GM23338 (cell line): ENCODE data around the gene ASGR1. TPM values are rescaled to one million over a fixed set of nuclear protein-coding genes. Genes with fewer than 3 reads are reported as not detected.
A peak's percentile ranks its signal among the peaks of the same experiment; 100 is the strongest.

ENCODE experiments used
- ATAC-seq: fragments of 200-7000 bp; cut with Tn5 transposase; 3 replicates; pipeline ENCODE4 v1.9.1; 2020
- DNase-seq: peaks from one replicate; pipeline ENCODE4 v3.0.0-alpha.2; 2015; ENCODE audit warnings: low spot score
- H2AFZ ChIP-seq: fragments of 200-600 bp; sonication (generic); 2 replicates; pipeline ENCODE4 v1.8.0; 2016; ENCODE audit warnings: antibody characterized with exemption, mild to moderate bottlenecking, moderate library complexity
- H3F3A ChIP-seq: fragments of 200-600 bp; sonication (generic); replicated peaks from 2 replicates; pipeline ENCODE4 v1.8.0; 2017; ENCODE audit warnings: antibody characterized with exemption, mixed run types, low read depth
- H3K27ac ChIP-seq: fragments of 200-600 bp; sonication (generic); 2 replicates; pipeline ENCODE4 v1.6.1; 2016; ENCODE audit warnings: low read depth
- H3K27me3 ChIP-seq: fragments of 200-600 bp; sonication (generic); 2 replicates; pipeline ENCODE4 v1.8.0; 2016; ENCODE audit warnings: mild to moderate bottlenecking, mixed run types, moderate library complexity; ENCODE audit not compliant: insufficient read depth
- H3K36me3 ChIP-seq: fragments of 200-600 bp; sonication (generic); 2 replicates; pipeline ENCODE4 v1.8.0; 2016; ENCODE audit warnings: mild to moderate bottlenecking; ENCODE audit not compliant: insufficient read depth
- H3K4me1 ChIP-seq: fragments of 200-600 bp; sonication (generic); 2 replicates; pipeline ENCODE4 v1.8.0; 2016; ENCODE audit warnings: mild to moderate bottlenecking, moderate library complexity; ENCODE audit not compliant: insufficient read depth
- H3K4me2 ChIP-seq: fragments of 200-600 bp; sonication (generic); 2 replicates; pipeline ENCODE4 v1.7.1; 2017; ENCODE audit warnings: mixed run types
- H3K4me3 ChIP-seq: fragments of 200-600 bp; sonication (generic); 2 replicates; pipeline ENCODE4 v1.6.1; 2016; ENCODE audit warnings: mixed run types
- H3K79me2 ChIP-seq: fragments of 200-600 bp; sonication (generic); replicated peaks from 2 replicates; pipeline ENCODE4 v1.8.0; 2017; ENCODE audit warnings: mild to moderate bottlenecking; ENCODE audit not compliant: insufficient read depth
- H3K9me2 ChIP-seq: fragments of 200-600 bp; sonication (generic); 2 replicates; pipeline ENCODE4 v1.8.0; 2017; ENCODE audit not compliant: insufficient read depth
- H4K20me1 ChIP-seq: fragments of 200-600 bp; sonication (generic); replicated peaks from 2 replicates; pipeline ENCODE4 v1.8.0; 2017; ENCODE audit warnings: mild to moderate bottlenecking; ENCODE audit not compliant: insufficient read depth
- H3K27ac Mint-ChIP-seq: 2 replicates; pipeline ENCODE4 v1.8.0; 2020; ENCODE audit warnings: inconsistent platforms, mild to moderate bottlenecking, moderate library complexity, mixed read lengths
- H3K27me3 Mint-ChIP-seq: 3 replicates; pipeline ENCODE4 v1.8.0; 2022; ENCODE audit warnings: low read depth, mild to moderate bottlenecking, moderate library complexity, mixed read lengths, inconsistent platforms; ENCODE audit not compliant: insufficient read depth, poor library complexity
- H3K36me3 Mint-ChIP-seq: 3 replicates; pipeline ENCODE4 v1.8.0; 2021; ENCODE audit warnings: low read depth, mild to moderate bottlenecking, inconsistent platforms, moderate library complexity, mixed read lengths
- H3K4me1 Mint-ChIP-seq: 3 replicates; pipeline ENCODE4 v1.8.0; 2020; ENCODE audit warnings: mild to moderate bottlenecking, inconsistent platforms, mixed read lengths
- H3K4me3 Mint-ChIP-seq: 3 replicates; pipeline ENCODE4 v1.8.0; 2021; ENCODE audit warnings: moderate library complexity, mild to moderate bottlenecking, inconsistent platforms, mixed read lengths
- H3K9me3 Mint-ChIP-seq: 3 replicates; pipeline ENCODE4 v1.8.0; 2020; ENCODE audit warnings: moderate library complexity, mild to moderate bottlenecking, inconsistent platforms, mixed read lengths
- ETS1 ChIP-seq: IDR thresholded peaks from 2 replicates; pipeline ENCODE4 v1.6.1; 2016; ENCODE audit warnings: antibody characterized with exemption
- EZH2 ChIP-seq: fragments of 200-600 bp; sonication (generic); IDR thresholded peaks from one replicate; pipeline ENCODE4 v1.8.0; 2017; ENCODE audit warnings: antibody characterized with exemption, mild to moderate bottlenecking, low read depth; ENCODE audit not compliant: unreplicated experiment
- EZH2phosphoT487 ChIP-seq: fragments of 200-600 bp; sonication (generic); IDR thresholded peaks from one replicate; pipeline ENCODE4 v1.8.1; 2018; ENCODE audit warnings: antibody characterized with exemption; ENCODE audit not compliant: unreplicated experiment
- JUNB ChIP-seq: IDR thresholded peaks from one replicate; pipeline ENCODE4 v1.6.1; 2016; ENCODE audit warnings: antibody characterized with exemption; ENCODE audit not compliant: unreplicated experiment
- NANOG ChIP-seq: IDR thresholded peaks from 2 replicates; pipeline ENCODE4 v1.6.1; 2016; ENCODE audit warnings: antibody characterized with exemption, borderline replicate concordance
- POLR2AphosphoS5 ChIP-seq: IDR thresholded peaks from 2 replicates; pipeline ENCODE4 v1.6.1; 2016; ENCODE audit warnings: antibody characterized with exemption, low read depth
- STAT1 ChIP-seq: IDR thresholded peaks from one replicate; pipeline ENCODE4 v1.6.1; 2016; ENCODE audit warnings: antibody characterized with exemption; ENCODE audit not compliant: unreplicated experiment
- ZNF331 ChIP-seq: fragments of 250-450 bp; sonication (Bioruptor Pico); IDR thresholded peaks from 2 replicates; pipeline ENCODE4 v1.5.0; 2020; ENCODE audit warnings: low read depth, mild to moderate bottlenecking, moderate library complexity
- polyA plus RNA-seq: library from polyadenylated mRNA; unstranded; fragments of >200 nt; fragmentation: Nextera tagmentation; extraction: Ambion mirVana; gene quantifications from 2 replicates; pipeline ENCODE4 v1.2.1, GENCODE V29; 2016
- total RNA-seq: library from RNA; depleted of rRNA; stranded (reverse); fragments of >200 nt; shearing (Covaris generic); gene quantifications from 2 replicates; pipeline ENCODE4 v1.2.3, GENCODE V29; 2014
- TF ChIP-seq, protein P1 (sequence below): fragments of 250-450 bp; sonication (Bioruptor Pico); IDR thresholded peaks from 2 replicates; pipeline ENCODE4 v1.5.0; 2020; ENCODE audit warnings: mild to moderate bottlenecking, moderate library complexity
- TF ChIP-seq, protein P2 (sequence below), 2 experiments: fragments of 200-600 bp in 1 of 2; sonication (generic) in 1 of 2; conservative IDR thresholded peaks; 2 replicates each; pipeline versions ENCODE4 v1.5.1 to v1.6.1; 2016 to 2017; ENCODE audit warnings: antibody characterized with exemption in 2 of 2, low read depth in 2 of 2, mild to moderate bottlenecking in 2 of 2, moderate library complexity in 1 of 2
- TF ChIP-seq, protein P3 (sequence below): IDR thresholded peaks from one replicate; pipeline ENCODE4 v1.6.1; 2018; ENCODE audit warnings: antibody characterized with exemption; ENCODE audit not compliant: unreplicated experiment

ASGR1 gene
- total and polyA plus RNA-seq, 2 experiments from 2014 or later: 8.3 to 9.0 TPM

DNA sequence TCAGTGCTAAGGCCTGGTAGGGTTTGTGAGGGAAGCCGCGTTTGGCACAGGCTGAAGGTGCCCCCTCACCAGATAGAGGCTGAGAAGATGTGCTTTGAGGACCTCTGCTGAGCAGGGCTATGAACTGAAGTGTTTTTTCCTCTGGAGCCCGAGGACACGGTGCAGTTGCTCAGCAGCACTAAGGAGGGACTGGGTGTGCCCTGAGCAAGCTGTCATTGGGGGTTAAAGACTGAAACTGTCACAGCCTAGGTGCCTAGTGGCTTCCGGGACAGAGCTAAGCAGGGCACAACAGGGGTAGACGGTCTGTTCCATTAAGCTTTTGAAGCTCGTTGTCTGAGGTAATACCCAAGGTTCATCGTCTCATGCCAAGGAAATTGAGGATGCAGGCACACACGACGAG lies 39.8 kb downstream of the ASGR1 start:
- peaks cover 9% of the 10 kb centered on the region; the same call in 1 of the 2 replicates for H3F3A ChIP-seq
- no peak overlapping the region for H3K4me3 Mint-ChIP-seq
- H3K4me2 ChIP-seq: peak overlapping the region; percentile 32; the same call in 1 of the 2 replicates
- no peak overlapping the region for H3K4me3 ChIP-seq
- no peaks in the 10 kb centered on the region for H3K79me2 ChIP-seq
- no peak for DNase-seq
- peaks cover 42% of the 10 kb centered on the region for H3K4me1 ChIP-seq
- TF ChIP-seq, protein P1, sequence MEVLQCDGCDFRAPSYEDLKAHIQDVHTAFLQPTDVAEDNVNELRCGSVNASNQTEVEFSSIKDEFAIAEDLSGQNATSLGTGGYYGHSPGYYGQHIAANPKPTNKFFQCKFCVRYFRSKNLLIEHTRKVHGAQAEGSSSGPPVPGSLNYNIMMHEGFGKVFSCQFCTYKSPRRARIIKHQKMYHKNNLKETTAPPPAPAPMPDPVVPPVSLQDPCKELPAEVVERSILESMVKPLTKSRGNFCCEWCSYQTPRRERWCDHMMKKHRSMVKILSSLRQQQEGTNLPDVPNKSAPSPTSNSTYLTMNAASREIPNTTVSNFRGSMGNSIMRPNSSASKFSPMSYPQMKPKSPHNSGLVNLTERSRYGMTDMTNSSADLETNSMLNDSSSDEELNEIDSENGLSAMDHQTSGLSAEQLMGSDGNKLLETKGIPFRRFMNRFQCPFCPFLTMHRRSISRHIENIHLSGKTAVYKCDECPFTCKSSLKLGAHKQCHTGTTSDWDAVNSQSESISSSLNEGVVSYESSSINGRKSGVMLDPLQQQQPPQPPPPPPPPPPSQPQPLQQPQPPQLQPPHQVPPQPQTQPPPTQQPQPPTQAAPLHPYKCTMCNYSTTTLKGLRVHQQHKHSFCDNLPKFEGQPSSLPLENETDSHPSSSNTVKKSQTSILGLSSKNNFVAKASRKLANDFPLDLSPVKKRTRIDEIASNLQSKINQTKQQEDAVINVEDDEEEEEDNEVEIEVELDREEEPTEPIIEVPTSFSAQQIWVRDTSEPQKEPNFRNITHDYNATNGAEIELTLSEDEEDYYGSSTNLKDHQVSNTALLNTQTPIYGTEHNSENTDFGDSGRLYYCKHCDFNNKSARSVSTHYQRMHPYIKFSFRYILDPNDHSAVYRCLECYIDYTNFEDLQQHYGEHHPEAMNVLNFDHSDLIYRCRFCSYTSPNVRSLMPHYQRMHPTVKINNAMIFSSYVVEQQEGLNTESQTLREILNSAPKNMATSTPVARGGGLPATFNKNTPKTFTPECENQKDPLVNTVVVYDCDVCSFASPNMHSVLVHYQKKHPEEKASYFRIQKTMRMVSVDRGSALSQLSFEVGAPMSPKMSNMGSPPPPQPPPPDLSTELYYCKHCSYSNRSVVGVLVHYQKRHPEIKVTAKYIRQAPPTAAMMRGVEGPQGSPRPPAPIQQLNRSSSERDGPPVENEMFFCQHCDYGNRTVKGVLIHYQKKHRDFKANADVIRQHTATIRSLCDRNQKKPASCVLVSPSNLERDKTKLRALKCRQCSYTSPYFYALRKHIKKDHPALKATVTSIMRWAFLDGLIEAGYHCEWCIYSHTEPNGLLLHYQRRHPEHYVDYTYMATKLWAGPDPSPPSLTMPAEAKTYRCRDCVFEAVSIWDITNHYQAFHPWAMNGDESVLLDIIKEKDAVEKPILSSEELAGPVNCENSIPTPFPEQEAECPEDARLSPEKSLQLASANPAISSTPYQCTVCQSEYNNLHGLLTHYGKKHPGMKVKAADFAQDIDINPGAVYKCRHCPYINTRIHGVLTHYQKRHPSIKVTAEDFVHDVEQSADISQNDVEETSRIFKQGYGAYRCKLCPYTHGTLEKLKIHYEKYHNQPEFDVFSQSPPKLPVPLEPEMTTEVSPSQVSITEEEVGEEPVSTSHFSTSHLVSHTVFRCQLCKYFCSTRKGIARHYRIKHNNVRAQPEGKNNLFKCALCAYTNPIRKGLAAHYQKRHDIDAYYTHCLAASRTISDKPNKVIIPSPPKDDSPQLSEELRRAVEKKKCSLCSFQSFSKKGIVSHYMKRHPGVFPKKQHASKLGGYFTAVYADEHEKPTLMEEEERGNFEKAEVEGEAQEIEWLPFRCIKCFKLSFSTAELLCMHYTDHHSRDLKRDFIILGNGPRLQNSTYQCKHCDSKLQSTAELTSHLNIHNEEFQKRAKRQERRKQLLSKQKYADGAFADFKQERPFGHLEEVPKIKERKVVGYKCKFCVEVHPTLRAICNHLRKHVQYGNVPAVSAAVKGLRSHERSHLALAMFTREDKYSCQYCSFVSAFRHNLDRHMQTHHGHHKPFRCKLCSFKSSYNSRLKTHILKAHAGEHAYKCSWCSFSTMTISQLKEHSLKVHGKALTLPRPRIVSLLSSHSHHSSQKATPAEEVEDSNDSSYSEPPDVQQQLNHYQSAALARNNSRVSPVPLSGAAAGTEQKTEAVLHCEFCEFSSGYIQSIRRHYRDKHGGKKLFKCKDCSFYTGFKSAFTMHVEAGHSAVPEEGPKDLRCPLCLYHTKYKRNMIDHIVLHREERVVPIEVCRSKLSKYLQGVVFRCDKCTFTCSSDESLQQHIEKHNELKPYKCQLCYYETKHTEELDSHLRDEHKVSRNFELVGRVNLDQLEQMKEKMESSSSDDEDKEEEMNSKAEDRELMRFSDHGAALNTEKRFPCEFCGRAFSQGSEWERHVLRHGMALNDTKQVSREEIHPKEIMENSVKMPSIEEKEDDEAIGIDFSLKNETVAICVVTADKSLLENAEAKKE (CRISPR knock-in tag): no peak
- TF ChIP-seq, protein P2, sequence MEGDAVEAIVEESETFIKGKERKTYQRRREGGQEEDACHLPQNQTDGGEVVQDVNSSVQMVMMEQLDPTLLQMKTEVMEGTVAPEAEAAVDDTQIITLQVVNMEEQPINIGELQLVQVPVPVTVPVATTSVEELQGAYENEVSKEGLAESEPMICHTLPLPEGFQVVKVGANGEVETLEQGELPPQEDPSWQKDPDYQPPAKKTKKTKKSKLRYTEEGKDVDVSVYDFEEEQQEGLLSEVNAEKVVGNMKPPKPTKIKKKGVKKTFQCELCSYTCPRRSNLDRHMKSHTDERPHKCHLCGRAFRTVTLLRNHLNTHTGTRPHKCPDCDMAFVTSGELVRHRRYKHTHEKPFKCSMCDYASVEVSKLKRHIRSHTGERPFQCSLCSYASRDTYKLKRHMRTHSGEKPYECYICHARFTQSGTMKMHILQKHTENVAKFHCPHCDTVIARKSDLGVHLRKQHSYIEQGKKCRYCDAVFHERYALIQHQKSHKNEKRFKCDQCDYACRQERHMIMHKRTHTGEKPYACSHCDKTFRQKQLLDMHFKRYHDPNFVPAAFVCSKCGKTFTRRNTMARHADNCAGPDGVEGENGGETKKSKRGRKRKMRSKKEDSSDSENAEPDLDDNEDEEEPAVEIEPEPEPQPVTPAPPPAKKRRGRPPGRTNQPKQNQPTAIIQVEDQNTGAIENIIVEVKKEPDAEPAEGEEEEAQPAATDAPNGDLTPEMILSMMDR (conservative IDR thresholded peaks at IDR 0.05; ENCODE audit: low read depth in 2 of 2): no peak
- TF ChIP-seq EZH2 (no peak), STAT1 (no peak), ZNF331 (CRISPR knock-in tag) (no peak), ETS1 (no peak), POLR2AphosphoS5 (no peak), JUNB (no peak), NANOG (no peak), EZH2phosphoT487 (no peak)
- TF ChIP-seq, protein P3, sequence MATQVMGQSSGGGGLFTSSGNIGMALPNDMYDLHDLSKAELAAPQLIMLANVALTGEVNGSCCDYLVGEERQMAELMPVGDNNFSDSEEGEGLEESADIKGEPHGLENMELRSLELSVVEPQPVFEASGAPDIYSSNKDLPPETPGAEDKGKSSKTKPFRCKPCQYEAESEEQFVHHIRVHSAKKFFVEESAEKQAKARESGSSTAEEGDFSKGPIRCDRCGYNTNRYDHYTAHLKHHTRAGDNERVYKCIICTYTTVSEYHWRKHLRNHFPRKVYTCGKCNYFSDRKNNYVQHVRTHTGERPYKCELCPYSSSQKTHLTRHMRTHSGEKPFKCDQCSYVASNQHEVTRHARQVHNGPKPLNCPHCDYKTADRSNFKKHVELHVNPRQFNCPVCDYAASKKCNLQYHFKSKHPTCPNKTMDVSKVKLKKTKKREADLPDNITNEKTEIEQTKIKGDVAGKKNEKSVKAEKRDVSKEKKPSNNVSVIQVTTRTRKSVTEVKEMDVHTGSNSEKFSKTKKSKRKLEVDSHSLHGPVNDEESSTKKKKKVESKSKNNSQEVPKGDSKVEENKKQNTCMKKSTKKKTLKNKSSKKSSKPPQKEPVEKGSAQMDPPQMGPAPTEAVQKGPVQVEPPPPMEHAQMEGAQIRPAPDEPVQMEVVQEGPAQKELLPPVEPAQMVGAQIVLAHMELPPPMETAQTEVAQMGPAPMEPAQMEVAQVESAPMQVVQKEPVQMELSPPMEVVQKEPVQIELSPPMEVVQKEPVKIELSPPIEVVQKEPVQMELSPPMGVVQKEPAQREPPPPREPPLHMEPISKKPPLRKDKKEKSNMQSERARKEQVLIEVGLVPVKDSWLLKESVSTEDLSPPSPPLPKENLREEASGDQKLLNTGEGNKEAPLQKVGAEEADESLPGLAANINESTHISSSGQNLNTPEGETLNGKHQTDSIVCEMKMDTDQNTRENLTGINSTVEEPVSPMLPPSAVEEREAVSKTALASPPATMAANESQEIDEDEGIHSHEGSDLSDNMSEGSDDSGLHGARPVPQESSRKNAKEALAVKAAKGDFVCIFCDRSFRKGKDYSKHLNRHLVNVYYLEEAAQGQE: no peak
- H3K36me3 ChIP-seq: no peaks in the 10 kb centered on the region
- 0 out of 2 replicates have a peak overlapping the region, but pooled peaks have one; percentile 6 for H3K27ac Mint-ChIP-seq
- H3K9me2 ChIP-seq: no peaks in the 10 kb centered on the region
- H2AFZ ChIP-seq: peak overlapping the region; percentile 57
- no peaks in the 10 kb centered on the region; the same call in 2 of the 3 replicates for H3K9me3 Mint-ChIP-seq
- no peak overlapping the region for H3K27ac ChIP-seq
- H3K4me1 Mint-ChIP-seq: peaks cover 44% of the 10 kb centered on the region
- H4K20me1 ChIP-seq: no peaks in the 10 kb centered on the region
- peaks cover 15% of the 10 kb centered on the region for H3K27me3 Mint-ChIP-seq
- ATAC-seq: peak; percentile 9; the same call in 1 of the 3 replicates
- peaks cover 12% of the 10 kb centered on the region for H3K27me3 ChIP-seq
- no peaks in the 10 kb centered on the region for H3K36me3 Mint-ChIP-seq
